Measurements from ENCODE around the gene ADAM22. TPM values are rescaled to one million over a fixed set of nuclear protein-coding genes. Genes with fewer than 3 reads are reported as not detected.

The ADAM22 gene
- total RNA-seq, 6 experiments from 2014 or later, result 0.06 to 0.32 (median 0.10) TPM

- no peak for TF ChIP-seq CTCF (IDR thresholded peaks at IDR 0.05)
- no peak for TF ChIP-seq POLR2A (IDR thresholded peaks at IDR 0.05)
- Histone ChIP-seq H3K27ac (no peak overlapping the region), H3K4me3 (no peak overlapping the region), H3K9me3 (no peaks in the 10 kb centered on the region), H3K27me3 (no peaks in the 10 kb centered on the region), H3K36me3 (no peaks in the 10 kb centered on the region), H3K4me1 (no peaks in the 10 kb centered on the region)
- no peak for ATAC-seq
- DNase-seq, result no peak
- intact Hi-C loops (cut with DNase I), result no loop called here
Measured at GRCh38 chr7:88012086-88012485, 78.0 kb downstream of the ADAM22 start.

GRCh38 chr7:88013981-88014380, 79.9 kb downstream of the ADAM22 start:
- Histone ChIP-seq H3K9me3 (no peaks in the 10 kb centered on the region), H3K4me3 (no peak overlapping the region), H3K27ac (no peak overlapping the region), H3K36me3 (no peaks in the 10 kb centered on the region), H3K4me1 (no peaks in the 10 kb centered on the region), H3K27me3 (no peaks in the 10 kb centered on the region)
- 73% methylated on average over 3 of the region's 3 CpGs for WGBS (ENCODE audit: insufficient coverage, low coverage, low lambda C conversion rate, missing lambda C conversion rate)
- DNase-seq (no peak), ATAC-seq (no peak)
- intact Hi-C loops (cut with DNase I), result no loop called here
- TF ChIP-seq CTCF (IDR thresholded peaks at IDR 0.05), result no peak
- TF ChIP-seq POLR2A (IDR thresholded peaks at IDR 0.05), result no peak

DNA sequence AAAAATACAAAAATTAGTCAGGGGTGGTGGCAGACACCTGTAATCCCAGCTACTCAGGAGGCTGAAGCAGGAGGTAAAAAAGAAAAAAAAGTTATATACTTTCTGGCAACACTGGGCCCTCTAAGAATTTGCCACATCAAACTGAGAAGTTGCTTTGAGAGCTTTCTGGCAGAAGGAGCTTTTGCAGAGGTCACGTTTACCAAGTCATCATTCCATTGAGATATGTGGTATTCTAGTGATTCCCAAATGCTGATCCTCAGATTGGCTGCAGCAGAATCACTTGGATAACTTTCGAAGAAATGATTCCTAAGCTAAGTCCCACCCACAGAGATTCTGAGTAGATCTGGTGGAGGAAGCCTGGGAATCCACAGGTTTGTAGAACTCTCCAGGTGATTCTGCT, 80.5 kb downstream of the ADAM22 start:
- H3K36me3 ChIP-seq, result no peaks in the 10 kb centered on the region
- 42% methylated on average over 2 of the region's 2 CpGs for WGBS (ENCODE audit: insufficient coverage, low coverage, low lambda C conversion rate, missing lambda C conversion rate)
- H3K4me1 ChIP-seq, result no peaks in the 10 kb centered on the region
- TF ChIP-seq CTCF (IDR thresholded peaks at IDR 0.05) (no peak), POLR2A (IDR thresholded peaks at IDR 0.05) (no peak)
- no peaks in the 10 kb centered on the region for H3K9me3 ChIP-seq
- intact Hi-C loops (cut with DNase I), result no loop called here
- H3K27me3 ChIP-seq, result no peaks in the 10 kb centered on the region
- no peak overlapping the region for H3K4me3 ChIP-seq
- no peak for DNase-seq
- ATAC-seq, result no peak
- no peak overlapping the region for H3K27ac ChIP-seq

DNA sequence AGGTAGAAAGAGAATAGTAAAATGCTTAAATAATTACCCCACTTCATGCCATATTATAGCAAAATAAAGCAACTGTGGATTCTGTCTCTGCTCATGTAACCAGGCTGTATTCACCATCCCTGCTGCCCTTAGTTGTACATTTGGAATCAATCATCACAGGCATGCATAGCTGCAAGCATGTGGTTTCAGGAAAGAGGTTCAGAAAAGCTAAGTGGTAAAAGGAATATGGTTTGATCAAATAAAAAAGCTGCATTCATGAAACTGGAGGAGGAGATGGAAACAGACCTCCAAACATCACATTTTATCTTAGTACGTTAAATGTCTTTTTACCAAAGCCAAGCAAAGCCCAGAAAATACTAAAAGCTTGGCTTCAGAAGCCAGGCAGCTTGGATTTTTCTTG, 81.3 kb downstream of the ADAM22 start:
- DNase-seq (no peak), ATAC-seq (no peak)
- 60% methylated on average over 1 of the region's 1 CpG for WGBS (ENCODE audit: insufficient coverage, low coverage, low lambda C conversion rate, missing lambda C conversion rate)
- intact Hi-C loops (cut with DNase I), result no loop called here
- Histone ChIP-seq H3K36me3 (no peaks in the 10 kb centered on the region), H3K4me3 (no peak overlapping the region), H3K9me3 (no peaks in the 10 kb centered on the region), H3K27ac (no peak overlapping the region), H3K4me1 (no peaks in the 10 kb centered on the region), H3K27me3 (no peaks in the 10 kb centered on the region)
- no peak for TF ChIP-seq POLR2A (IDR thresholded peaks at IDR 0.05)
- TF ChIP-seq CTCF (IDR thresholded peaks at IDR 0.05), result no peak

DNA sequence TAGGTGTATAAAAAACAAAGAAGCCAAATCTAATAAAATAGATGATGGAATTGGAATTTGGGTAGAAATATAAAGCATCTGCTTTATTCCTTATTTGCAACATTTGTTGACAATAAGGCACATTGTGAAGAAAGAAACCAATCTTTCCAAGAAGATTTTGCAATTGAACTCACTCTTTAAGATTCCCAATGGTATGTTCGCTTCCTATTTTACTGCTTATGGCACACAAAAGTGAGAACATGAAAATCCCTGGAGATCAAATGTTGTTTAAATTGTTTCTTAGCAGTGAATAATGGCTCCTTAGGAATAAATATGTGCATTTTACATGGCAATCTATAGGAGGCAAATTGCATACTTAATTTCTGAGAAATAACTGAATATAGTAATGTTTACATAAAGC, 84.5 kb downstream of the ADAM22 start:
- 100% methylated on average over 1 of the region's 1 CpG for WGBS (ENCODE audit: insufficient coverage, low coverage, low lambda C conversion rate, missing lambda C conversion rate)
- H3K4me1 ChIP-seq, result no peaks in the 10 kb centered on the region
- H3K36me3 ChIP-seq, result no peaks in the 10 kb centered on the region
- no peak overlapping the region for H3K4me3 ChIP-seq
- intact Hi-C loops (cut with DNase I), result no loop called here
- no peak for TF ChIP-seq POLR2A (IDR thresholded peaks at IDR 0.05)
- no peak for TF ChIP-seq CTCF (IDR thresholded peaks at IDR 0.05)
- H3K27ac ChIP-seq, result no peak overlapping the region
- H3K9me3 ChIP-seq, result no peaks in the 10 kb centered on the region
- H3K27me3 ChIP-seq, result no peaks in the 10 kb centered on the region
- ATAC-seq (no peak), DNase-seq (no peak)

All from right lobe of liver (tissue), 6 donors.